HepG2 (cell line): Measurements from ENCODE around the gene KDM6B.

Source experiments
- CREB1 ChIP-seq, 2 experiments: fragments of 450-650 bp in 1 of 2; IDR thresholded peaks; 2 replicates each; pipeline ENCODE4 v1.6.1; 2016 to 2017; ENCODE audit warnings: control low read depth in 1 of 2, mild to moderate bottlenecking in 1 of 2, missing compliant biosample characterization in 1 of 2, missing genetic modification characterization in 1 of 2
- E2F1 ChIP-seq: sonication (generic); formaldehyde crosslinking; IDR thresholded peaks from 2 replicates; pipeline ENCODE4 v1.5.0; 2020; ENCODE audit warnings: missing genetic modification reagents
- ELF4 ChIP-seq: sonication (generic); formaldehyde crosslinking; IDR thresholded peaks from 2 replicates; pipeline ENCODE4 v1.5.0; 2020; ENCODE audit warnings: missing genetic modification reagents, mild to moderate bottlenecking, moderate library complexity, borderline replicate concordance
- POLR2A ChIP-seq, 2 experiments: IDR thresholded peaks; 2 replicates each; pipeline ENCODE4 v1.6.1; 2011; ENCODE audit warnings: low read depth in 2 of 2, low read length in 2 of 2, mild to moderate bottlenecking in 1 of 2, moderate library complexity in 1 of 2; ENCODE audit not compliant: insufficient read depth in 1 of 2
- REST ChIP-seq, 2 experiments: IDR thresholded peaks; 2 replicates each; pipeline ENCODE4 v1.6.1; 2011 to 2012; ENCODE audit warnings: low read length in 2 of 2, borderline replicate concordance in 1 of 2, low read depth in 1 of 2, mild to moderate bottlenecking in 1 of 2, moderate library complexity in 1 of 2
- ZBTB40 ChIP-seq, 2 experiments: fragments of 450-650 bp in 1 of 2; sonication (generic) in 1 of 2; formaldehyde crosslinking in 1 of 2; IDR thresholded peaks; 2 replicates each; pipeline versions ENCODE4 v1.6.1 to v1.8.0; 2016 to 2022; ENCODE audit warnings: antibody characterized with exemption in 1 of 2, mild to moderate bottlenecking in 1 of 2, missing genetic modification reagents in 1 of 2
- ZNF572 ChIP-seq: sonication (generic); formaldehyde crosslinking; IDR thresholded peaks from 2 replicates; pipeline ENCODE4 v1.5.1; 2020; ENCODE audit warnings: mild to moderate bottlenecking, missing genetic modification reagents

- 0 out of 4 replicates have a peak, but pooled peaks of 1 of the 2 experiments have one; percentile 18 for TF ChIP-seq POLR2A (IDR thresholded peaks at IDR 0.05; ENCODE audit: insufficient read depth in 1 of 2, low read depth in 2 of 2, low read length in 2 of 2)
- TF ChIP-seq ZNF572 (CRISPR knock-in tag): no peak
- TF ChIP-seq ELF4 (CRISPR knock-in tag): no peak
- no peak for TF ChIP-seq REST (IDR thresholded peaks at IDR 0.05; ENCODE audit: borderline replicate concordance in 1 of 2, low read depth in 1 of 2, low read length in 2 of 2)
- no peak for TF ChIP-seq CREB1 (IDR thresholded peaks at IDR 0.05)
- no peak for TF ChIP-seq CREB1 (CRISPR knock-in tag; IDR thresholded peaks at IDR 0.05)
- no peak for TF ChIP-seq E2F1 (CRISPR knock-in tag)
- no peak for TF ChIP-seq ZBTB40 (IDR thresholded peaks at IDR 0.05)
- TF ChIP-seq ZBTB40 (CRISPR knock-in tag; IDR thresholded peaks at IDR 0.05): no peak
These were observed 13.0 kb downstream of the KDM6B start for GRCh38 chr17:7846765-7847661.
